ENCODE measurements around the gene CDC25A. TPM values are rescaled to one million over a fixed set of nuclear protein-coding genes. Genes with fewer than 3 reads are reported as not detected.

The CDC25A gene
- total and polyA plus RNA-seq, 9 of the 15 experiments (the other 6 are each of a cell fraction or from before 2014, with no cell fraction given) = 3.4 to 61.3 (median 51.8) TPM

DNA sequence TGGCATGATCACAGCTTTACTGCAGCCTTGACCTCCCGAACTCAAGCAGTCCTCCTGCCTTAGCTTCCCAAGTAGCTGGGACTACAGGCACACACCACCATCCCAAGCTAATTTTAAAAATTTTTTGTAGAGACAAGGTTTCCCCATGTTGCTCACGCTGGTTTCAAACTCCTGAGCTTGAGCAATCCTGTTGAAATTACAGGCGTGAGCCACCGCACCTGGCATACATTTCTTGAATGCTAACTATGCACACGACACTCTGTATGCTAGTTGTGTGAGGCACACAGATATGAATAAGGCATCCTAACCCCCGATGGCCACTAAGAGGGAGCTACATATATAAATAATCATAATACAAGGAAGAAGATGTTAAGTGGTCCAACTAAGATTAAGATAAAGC is 64.9 kb downstream of the CDC25A start:
- ChIA-PET CTCF (ENCODE audit: low intra/inter-chr PET ratio) (no interaction called here), POLR2A (interaction anchor here (0.6 to 1.7 kb wide), 5 partner anchors 10 to 308 kb away, joined by 3 to 5 read pairs (median 4); no protein-coding TSS in a partner anchor)
- FAIRE-seq (no peak), DNase-seq (ENCODE audit: extremely low read depth in 1 of 4, low spot score in 3 of 4) (no peak), ATAC-seq (no peak)
- Histone ChIP-seq H4K20me1 (replicated peaks; ENCODE audit: control insufficient read depth, insufficient read depth, low read length) (0 out of 2 replicates have a peak, but pooled peaks cover 4% of the 10 kb centered on the region), H3K4me1 (replicated peaks in 1 of 2; ENCODE audit: control insufficient read depth in 2 of 2, insufficient read depth in 2 of 2, low read length in 2 of 2) (no peaks in the 10 kb centered on the region), H2AFZ (ENCODE audit: low read depth, low read length) (no peak overlapping the region), H3K4me2 (ENCODE audit: insufficient read depth, low read length) (no peak overlapping the region), H3K79me2 (ENCODE audit: control insufficient read depth, insufficient read depth, low read length) (no peaks in the 10 kb centered on the region), H3K4me3 (no peak overlapping the region), H3K27ac (ENCODE audit: extremely low read depth, low read depth, low read length) (no peak overlapping the region), H3K9ac (ENCODE audit: insufficient read depth in 1 of 2, low read depth in 2 of 2, low read length in 2 of 2) (no peak overlapping the region), H3K36me3 (ENCODE audit: control insufficient read depth, insufficient read depth, low read length) (no peaks in the 10 kb centered on the region), H3K9me1 (ENCODE audit: control insufficient read depth, insufficient read depth, low read length) (no peaks in the 10 kb centered on the region), H3K27me3 (ENCODE audit: control insufficient read depth in 2 of 2, insufficient read depth in 2 of 2, low read length in 2 of 2) (peaks cover 14 to 32% of the 10 kb centered on the region in 2 experiments), H3K9me3 (replicated peaks; ENCODE audit: control insufficient read depth, insufficient read depth, low read depth, low read length) (no peaks in the 10 kb centered on the region)
- no TSS peak for BruUV-seq (replicated peaks)
- WGBS (ENCODE audit: insufficient coverage, low coverage, missing lambda C conversion rate) = 32% methylated on average over 6 of the region's 6 CpGs
- TF ChIP-seq ZNF584 (CRISPR knock-in tag; IDR thresholded peaks at IDR 0.05; ENCODE audit: low read depth) (no peak), PHB (CRISPR knock-in tag; IDR thresholded peaks at IDR 0.05) (no peak), SMARCA4 (IDR thresholded peaks at IDR 0.05) (no peak), POLR2A (conservative IDR thresholded peaks at IDR 0.05) (no peak), CBFA2T2 (conservative IDR thresholded peaks at IDR 0.05) (no peak), PML (IDR thresholded peaks at IDR 0.05; ENCODE audit: low read length) (no peak), DMBX1 (CRISPR knock-in tag; IDR thresholded peaks at IDR 0.05; ENCODE audit: borderline replicate concordance) (no peak), SREBF2 (CRISPR knock-in tag; IDR thresholded peaks at IDR 0.05) (no peak)
- TF ChIP-seq, protein P1, sequence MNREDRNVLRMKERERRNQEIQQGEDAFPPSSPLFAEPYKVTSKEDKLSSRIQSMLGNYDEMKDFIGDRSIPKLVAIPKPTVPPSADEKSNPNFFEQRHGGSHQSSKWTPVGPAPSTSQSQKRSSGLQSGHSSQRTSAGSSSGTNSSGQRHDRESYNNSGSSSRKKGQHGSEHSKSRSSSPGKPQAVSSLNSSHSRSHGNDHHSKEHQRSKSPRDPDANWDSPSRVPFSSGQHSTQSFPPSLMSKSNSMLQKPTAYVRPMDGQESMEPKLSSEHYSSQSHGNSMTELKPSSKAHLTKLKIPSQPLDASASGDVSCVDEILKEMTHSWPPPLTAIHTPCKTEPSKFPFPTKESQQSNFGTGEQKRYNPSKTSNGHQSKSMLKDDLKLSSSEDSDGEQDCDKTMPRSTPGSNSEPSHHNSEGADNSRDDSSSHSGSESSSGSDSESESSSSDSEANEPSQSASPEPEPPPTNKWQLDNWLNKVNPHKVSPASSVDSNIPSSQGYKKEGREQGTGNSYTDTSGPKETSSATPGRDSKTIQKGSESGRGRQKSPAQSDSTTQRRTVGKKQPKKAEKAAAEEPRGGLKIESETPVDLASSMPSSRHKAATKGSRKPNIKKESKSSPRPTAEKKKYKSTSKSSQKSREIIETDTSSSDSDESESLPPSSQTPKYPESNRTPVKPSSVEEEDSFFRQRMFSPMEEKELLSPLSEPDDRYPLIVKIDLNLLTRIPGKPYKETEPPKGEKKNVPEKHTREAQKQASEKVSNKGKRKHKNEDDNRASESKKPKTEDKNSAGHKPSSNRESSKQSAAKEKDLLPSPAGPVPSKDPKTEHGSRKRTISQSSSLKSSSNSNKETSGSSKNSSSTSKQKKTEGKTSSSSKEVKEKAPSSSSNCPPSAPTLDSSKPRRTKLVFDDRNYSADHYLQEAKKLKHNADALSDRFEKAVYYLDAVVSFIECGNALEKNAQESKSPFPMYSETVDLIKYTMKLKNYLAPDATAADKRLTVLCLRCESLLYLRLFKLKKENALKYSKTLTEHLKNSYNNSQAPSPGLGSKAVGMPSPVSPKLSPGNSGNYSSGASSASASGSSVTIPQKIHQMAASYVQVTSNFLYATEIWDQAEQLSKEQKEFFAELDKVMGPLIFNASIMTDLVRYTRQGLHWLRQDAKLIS (CRISPR knock-in tag; IDR thresholded peaks at IDR 0.05) = no peak
- TF ChIP-seq, protein P2, sequence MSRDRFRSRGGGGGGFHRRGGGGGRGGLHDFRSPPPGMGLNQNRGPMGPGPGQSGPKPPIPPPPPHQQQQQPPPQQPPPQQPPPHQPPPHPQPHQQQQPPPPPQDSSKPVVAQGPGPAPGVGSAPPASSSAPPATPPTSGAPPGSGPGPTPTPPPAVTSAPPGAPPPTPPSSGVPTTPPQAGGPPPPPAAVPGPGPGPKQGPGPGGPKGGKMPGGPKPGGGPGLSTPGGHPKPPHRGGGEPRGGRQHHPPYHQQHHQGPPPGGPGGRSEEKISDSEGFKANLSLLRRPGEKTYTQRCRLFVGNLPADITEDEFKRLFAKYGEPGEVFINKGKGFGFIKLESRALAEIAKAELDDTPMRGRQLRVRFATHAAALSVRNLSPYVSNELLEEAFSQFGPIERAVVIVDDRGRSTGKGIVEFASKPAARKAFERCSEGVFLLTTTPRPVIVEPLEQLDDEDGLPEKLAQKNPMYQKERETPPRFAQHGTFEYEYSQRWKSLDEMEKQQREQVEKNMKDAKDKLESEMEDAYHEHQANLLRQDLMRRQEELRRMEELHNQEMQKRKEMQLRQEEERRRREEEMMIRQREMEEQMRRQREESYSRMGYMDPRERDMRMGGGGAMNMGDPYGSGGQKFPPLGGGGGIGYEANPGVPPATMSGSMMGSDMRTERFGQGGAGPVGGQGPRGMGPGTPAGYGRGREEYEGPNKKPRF (IDR thresholded peaks at IDR 0.05; ENCODE audit: low read depth, low read length) = no peak
- TF ChIP-seq, protein P3, sequence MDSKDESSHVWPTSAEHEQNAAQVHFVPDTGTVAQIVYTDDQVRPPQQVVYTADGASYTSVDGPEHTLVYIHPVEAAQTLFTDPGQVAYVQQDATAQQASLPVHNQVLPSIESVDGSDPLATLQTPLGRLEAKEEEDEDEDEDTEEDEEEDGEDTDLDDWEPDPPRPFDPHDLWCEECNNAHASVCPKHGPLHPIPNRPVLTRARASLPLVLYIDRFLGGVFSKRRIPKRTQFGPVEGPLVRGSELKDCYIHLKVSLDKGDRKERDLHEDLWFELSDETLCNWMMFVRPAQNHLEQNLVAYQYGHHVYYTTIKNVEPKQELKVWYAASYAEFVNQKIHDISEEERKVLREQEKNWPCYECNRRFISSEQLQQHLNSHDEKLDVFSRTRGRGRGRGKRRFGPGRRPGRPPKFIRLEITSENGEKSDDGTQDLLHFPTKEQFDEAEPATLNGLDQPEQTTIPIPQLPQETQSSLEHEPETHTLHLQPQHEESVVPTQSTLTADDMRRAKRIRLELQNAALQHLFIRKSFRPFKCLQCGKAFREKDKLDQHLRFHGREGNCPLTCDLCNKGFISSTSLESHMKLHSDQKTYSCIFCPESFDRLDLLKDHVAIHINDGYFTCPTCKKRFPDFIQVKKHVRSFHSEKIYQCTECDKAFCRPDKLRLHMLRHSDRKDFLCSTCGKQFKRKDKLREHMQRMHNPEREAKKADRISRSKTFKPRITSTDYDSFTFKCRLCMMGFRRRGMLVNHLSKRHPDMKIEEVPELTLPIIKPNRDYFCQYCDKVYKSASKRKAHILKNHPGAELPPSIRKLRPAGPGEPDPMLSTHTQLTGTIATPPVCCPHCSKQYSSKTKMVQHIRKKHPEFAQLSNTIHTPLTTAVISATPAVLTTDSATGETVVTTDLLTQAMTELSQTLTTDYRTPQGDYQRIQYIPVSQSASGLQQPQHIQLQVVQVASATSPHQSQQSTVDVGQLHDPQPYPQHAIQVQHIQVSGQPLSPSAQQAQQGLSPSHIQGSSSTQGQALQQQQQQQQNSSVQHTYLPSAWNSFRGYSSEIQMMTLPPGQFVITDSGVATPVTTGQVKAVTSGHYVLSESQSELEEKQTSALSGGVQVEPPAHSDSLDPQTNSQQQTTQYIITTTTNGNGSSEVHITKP (IDR thresholded peaks at IDR 0.05; ENCODE audit: partially characterized antibody) = no peak
- intact Hi-C loops (cut with micrococcal nuclease) = no loop called here
- in situ Hi-C loops (cut with MboI) = no loop called here
